ENCODE measurements around the gene PPFIBP1.
"Not testable (repeated sequence)": the region's sequence is repeated elsewhere in the genome, so short reads cannot be mapped to it uniquely, and the experiment has no call there.

The PPFIBP1 gene

GRCh38 chr12:27652174-27652763 lies 128.3 kb downstream of the PPFIBP1 start:
- no peak for DNase-seq (ENCODE audit: low read depth in 2 of 2, low spot score in 1 of 2)

- DNase-seq (ENCODE audit: low read depth in 2 of 2, low spot score in 1 of 2): no peak
These were observed 129.7 kb downstream of the PPFIBP1 start for GRCh38 chr12:27653661-27654060.

GRCh38 chr12:27655476-27655875 lies 131.5 kb downstream of the PPFIBP1 start:
- DNase-seq (ENCODE audit: low read depth in 2 of 2, low spot score in 1 of 2): not testable (repeated sequence)

- DNase-seq (ENCODE audit: low read depth in 2 of 2, low spot score in 1 of 2): no peak
These were observed 133.3 kb downstream of the PPFIBP1 start for GRCh38 chr12:27657296-27657695.

- DNase-seq (ENCODE audit: low read depth in 2 of 2, low spot score in 1 of 2): no peak
These were observed 141.7 kb downstream of the PPFIBP1 start for GRCh38 chr12:27665704-27666103.

- DNase-seq (ENCODE audit: low read depth in 2 of 2, low spot score in 1 of 2): no peak
These were observed 142.5 kb downstream of the PPFIBP1 start for GRCh38 chr12:27666510-27666909.

GRCh38 chr12:27667540-27667939 lies 143.5 kb downstream of the PPFIBP1 start:
- DNase-seq (ENCODE audit: low read depth in 2 of 2, low spot score in 1 of 2): no peak

- DNase-seq (ENCODE audit: low read depth in 2 of 2, low spot score in 1 of 2): no peak
These were observed 148.0 kb downstream of the PPFIBP1 start for GRCh38 chr12:27672051-27672450.

- DNase-seq (ENCODE audit: low read depth in 2 of 2, low spot score in 1 of 2): no peak
These were observed 148.6 kb downstream of the PPFIBP1 start for GRCh38 chr12:27672643-27673042.

GRCh38 chr12:27673101-27673718 lies 149.2 kb downstream of the PPFIBP1 start:
- DNase-seq (ENCODE audit: low read depth in 2 of 2, low spot score in 1 of 2): no peak

GRCh38 chr12:27674989-27675388 lies 151.0 kb downstream of the PPFIBP1 start:
- no peak for DNase-seq (ENCODE audit: low read depth in 2 of 2, low spot score in 1 of 2)

- DNase-seq (ENCODE audit: low read depth in 2 of 2, low spot score in 1 of 2): no peak
These were observed 156.6 kb downstream of the PPFIBP1 start for GRCh38 chr12:27680619-27681018.

GRCh38 chr12:27682534-27682933 lies 158.5 kb downstream of the PPFIBP1 start:
- no peak for DNase-seq (ENCODE audit: low read depth in 2 of 2, low spot score in 1 of 2)

- DNase-seq (ENCODE audit: low read depth in 2 of 2, low spot score in 1 of 2): no peak
These were observed 161.3 kb downstream of the PPFIBP1 start for GRCh38 chr12:27685274-27685673.

GRCh38 chr12:27686147-27686546 lies 162.1 kb downstream of the PPFIBP1 start:
- no peak for DNase-seq (ENCODE audit: low read depth in 2 of 2, low spot score in 1 of 2)

- no peak for DNase-seq (ENCODE audit: low read depth in 2 of 2, low spot score in 1 of 2)
These were observed 164.7 kb downstream of the PPFIBP1 start for GRCh38 chr12:27688671-27689070.

GRCh38 chr12:27689558-27690180 lies 165.7 kb downstream of the PPFIBP1 start:
- DNase-seq (ENCODE audit: low read depth in 2 of 2, low spot score in 1 of 2): no peak

GRCh38 chr12:27693403-27693802 lies 169.4 kb downstream of the PPFIBP1 start:
- DNase-seq (ENCODE audit: low read depth in 2 of 2, low spot score in 1 of 2): no peak

- no peak for DNase-seq (ENCODE audit: low read depth in 2 of 2, low spot score in 1 of 2)
These were observed 171.7 kb downstream of the PPFIBP1 start for GRCh38 chr12:27695556-27696292.

GRCh38 chr12:27696293-27696652 lies 172.3 kb downstream of the PPFIBP1 start, which contains the start of gene REP15:
Gene REP15 (plus strand): TSS chr12:27696447. CDS start chr12:27696563, 116 bp downstream.
- DNase-seq (ENCODE audit: low read depth in 2 of 2, low spot score in 1 of 2): no peak

GRCh38 chr12:27696864-27697564 lies 173.0 kb downstream of the PPFIBP1 start:
- DNase-seq (ENCODE audit: low read depth in 2 of 2, low spot score in 1 of 2): no peak

All from stimulated activated CD8-positive, alpha-beta memory T cell treated with anti-CD3 and anti-CD28 coated beads, Interleukin-4, amount 100 ng/mL, for 1 hour (primary cell).